GM21390 (cell line): ENCODE results near the gene ITGAL.
"Not testable (repeated sequence)": the region's sequence is repeated elsewhere in the genome, so short reads cannot be mapped to it uniquely, and the experiment has no call there.

Experiments
- ATAC-seq: cut with Tn5 transposase; IDR thresholded peaks from one replicate; pipeline ENCODE4 v1.9.1; 2021; ENCODE audit not compliant: unreplicated experiment

The ITGAL gene

GRCh38 chr16:30491744-30492308 is 19.3 kb downstream of the ITGAL start:
- ATAC-seq: no peak

- ATAC-seq: no peak
Observed at GRCh38 chr16:30493941-30494488, 21.5 kb downstream of the ITGAL start.

- ATAC-seq: no peak
Observed at GRCh38 chr16:30494709-30495108, 22.2 kb downstream of the ITGAL start.

GRCh38 chr16:30499284-30499683 is 26.7 kb downstream of the ITGAL start:
- no peak for ATAC-seq

DNA sequence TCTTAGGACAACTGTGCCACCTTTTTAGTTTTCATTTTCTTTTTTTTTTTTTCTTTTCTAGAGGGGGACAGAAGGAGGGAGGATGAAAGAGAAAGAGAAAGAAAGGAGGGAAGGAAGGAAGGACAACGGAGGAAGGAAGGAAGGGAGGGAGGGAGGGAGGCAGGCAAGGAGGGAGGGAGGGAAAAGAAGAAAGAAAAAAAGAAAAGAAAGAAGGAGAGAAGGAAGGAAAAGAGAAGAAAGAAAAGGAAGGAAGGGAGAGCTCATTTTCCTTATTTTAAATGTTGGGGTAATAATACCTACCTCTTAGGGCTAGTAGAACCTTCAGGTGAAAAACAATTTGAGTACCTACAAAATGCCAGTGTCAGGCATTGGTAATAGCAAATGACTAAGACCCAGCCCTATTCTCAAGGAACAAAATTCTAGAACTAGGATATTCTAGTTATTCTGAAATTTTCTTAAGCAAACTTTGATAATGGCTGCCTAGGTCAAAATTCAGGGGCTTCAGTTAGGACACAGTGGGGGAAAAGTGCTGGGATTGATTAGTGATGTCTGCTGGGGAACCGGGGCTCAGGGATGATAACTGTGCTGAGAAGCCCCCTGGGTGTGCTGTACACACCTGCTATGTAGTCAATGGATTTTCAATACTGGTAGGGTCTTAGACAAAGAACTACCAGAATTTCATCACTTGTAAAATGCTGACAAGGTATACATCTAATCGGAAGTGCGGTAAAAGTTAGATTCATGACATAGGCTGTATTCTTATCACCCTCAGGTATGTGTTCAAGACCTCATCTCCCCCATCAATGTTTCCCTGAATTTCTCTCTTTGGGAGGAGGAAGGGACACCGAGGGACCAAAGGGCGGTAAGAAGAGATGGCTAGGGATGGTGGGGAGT is 31.1 kb downstream of the ITGAL start:
- ATAC-seq: no peak

DNA sequence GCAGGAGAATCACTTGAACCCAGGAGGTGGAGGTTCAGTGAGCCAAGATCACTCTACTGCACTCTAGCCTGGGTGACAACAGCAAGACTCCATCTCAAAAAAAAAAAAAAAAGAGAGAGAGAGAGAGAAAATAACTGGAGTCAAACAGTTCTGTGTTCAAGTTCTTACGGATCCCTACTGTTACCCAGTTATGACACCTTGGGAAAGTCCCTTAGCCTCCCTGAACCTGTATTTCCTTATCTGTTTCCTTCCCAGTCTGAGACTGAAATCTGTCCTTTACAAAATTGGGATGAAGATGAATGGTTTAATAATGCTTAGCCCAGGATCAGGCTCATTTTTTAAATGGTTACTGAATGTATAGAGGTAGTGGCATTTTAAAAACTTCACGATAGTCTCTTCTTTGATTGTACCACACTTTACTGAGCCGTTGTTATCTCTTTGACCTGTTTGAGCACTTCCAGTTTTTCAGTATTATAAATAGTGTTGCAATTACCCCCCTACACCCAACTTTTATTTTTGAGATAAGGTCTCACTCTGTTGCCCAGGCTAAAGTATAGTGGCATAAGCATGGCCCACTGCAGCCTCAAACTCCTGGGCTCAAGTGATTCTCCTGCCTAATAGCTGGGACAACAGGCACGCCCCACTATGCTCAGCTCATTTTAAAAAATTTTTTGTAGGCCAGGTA is 36.7 kb downstream of the ITGAL start:
- no peak for ATAC-seq

- no peak for ATAC-seq
Observed at GRCh38 chr16:30510376-30510938, 37.9 kb downstream of the ITGAL start.

GRCh38 chr16:30511509-30511908 is 39.0 kb downstream of the ITGAL start:
- ATAC-seq: no peak

DNA sequence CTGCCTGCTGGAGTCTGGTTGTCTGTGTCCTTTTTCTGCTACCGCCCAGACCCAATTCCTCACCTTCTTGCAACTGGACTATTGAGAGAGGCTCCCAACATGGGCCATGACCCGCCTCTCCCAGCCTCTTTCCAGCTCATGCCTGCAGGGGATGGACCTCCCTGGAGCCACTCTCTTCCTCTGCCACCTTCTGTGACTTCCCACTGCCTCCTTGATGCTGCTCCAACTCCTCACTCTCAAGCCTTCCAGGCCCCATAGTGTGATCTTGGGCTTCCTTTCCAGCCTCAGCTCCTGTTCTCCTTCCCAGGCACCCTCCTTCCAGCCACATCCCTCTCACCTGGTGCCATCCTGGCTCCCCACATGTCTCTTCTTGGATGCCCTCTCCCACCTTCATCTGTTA is 42.7 kb downstream of the ITGAL start:
- ATAC-seq: no peak

DNA sequence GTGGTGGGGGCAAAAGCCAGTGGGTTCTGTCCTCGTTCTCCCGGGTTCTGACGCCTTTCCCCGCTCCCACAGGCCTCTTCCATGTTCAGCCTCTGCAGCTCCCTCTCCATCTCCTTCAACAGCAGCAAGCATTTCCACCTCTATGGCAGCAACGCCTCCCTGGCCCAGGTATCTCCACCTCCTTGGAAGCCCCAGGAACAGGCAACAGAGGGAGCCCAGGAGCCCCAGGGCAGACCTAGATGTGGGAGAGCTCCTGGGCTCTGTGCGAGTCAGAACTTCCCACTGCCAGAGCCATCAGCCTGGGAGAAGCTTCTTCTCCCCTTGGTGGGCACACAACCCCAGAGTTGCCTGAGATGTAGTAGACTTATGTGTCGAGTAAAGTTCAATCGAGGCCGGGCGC is 46.0 kb downstream of the ITGAL start:
- no peak for ATAC-seq

- ATAC-seq: no peak
Observed at GRCh38 chr16:30519120-30520049, 46.8 kb downstream of the ITGAL start.

DNA sequence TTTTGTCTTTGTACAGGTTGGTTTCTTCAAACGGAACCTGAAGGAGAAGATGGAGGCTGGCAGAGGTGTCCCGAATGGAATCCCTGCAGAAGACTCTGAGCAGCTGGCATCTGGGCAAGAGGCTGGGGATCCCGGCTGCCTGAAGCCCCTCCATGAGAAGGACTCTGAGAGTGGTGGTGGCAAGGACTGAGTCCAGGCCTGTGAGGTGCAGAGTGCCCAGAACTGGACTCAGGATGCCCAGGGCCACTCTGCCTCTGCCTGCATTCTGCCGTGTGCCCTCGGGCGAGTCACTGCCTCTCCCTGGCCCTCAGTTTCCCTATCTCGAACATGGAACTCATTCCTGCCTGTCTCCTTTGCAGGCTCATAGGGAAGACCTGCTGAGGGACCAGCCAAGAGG is 48.9 kb downstream of the ITGAL start:
- no peak for ATAC-seq

DNA sequence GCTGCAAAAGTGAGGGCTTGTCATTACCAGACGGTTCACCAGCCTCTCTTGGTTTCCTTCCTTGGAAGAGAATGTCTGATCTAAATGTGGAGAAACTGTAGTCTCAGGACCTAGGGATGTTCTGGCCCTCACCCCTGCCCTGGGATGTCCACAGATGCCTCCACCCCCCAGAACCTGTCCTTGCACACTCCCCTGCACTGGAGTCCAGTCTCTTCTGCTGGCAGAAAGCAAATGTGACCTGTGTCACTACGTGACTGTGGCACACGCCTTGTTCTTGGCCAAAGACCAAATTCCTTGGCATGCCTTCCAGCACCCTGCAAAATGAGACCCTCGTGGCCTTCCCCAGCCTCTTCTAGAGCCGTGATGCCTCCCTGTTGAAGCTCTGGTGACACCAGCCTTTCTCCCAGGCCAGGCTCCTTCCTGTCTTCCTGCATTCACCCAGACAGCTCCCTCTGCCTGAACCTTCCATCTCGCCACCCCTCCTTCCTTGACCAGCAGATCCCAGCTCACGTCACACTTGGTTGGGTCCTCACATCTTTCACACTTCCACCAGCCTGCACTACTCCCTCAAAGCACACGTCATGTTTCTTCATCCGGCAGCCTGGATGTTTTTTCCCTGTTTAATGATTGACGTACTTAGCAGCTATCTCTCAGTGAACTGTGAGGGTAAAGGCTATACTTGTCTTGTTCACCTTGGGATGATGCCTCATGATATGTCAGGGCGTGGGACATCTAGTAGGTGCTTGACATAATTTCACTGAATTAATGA is 49.5 kb downstream of the ITGAL start:
- no peak for ATAC-seq

DNA sequence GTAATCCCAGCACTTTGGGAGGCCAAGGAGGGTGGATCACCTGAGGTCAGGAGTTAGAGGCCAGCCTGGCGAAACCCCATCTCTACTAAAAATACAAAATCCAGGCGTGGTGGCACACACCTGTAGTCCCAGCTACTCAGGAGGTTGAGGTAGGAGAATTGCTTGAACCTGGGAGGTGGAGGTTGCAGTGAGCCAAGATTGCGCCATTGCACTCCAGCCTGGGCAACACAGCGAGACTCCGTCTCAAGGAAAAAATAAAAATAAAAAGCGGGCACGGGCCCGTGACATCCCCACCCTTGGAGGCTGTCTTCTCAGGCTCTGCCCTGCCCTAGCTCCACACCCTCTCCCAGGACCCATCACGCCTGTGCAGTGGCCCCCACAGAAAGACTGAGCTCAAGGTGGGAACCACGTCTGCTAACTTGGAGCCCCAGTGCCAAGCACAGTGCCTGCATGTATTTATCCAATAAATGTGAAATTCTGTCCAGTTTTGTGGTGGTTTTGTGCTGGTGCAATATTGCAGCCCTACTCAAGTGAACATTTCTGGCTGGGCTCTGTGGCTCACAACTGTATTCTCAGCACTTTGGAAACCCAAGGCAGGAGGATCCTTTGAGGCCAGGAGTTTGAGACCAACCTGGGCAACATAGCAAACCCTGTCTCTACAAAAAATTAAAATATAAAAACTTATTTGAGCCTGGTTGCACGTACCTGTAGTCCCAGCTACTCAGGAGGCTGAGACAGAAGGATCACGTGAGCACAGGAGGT is 50.3 kb downstream of the ITGAL start:
- ATAC-seq: not testable (repeated sequence)

- ATAC-seq: no peak
Observed at GRCh38 chr16:30523768-30524574, 51.4 kb downstream of the ITGAL start.

DNA sequence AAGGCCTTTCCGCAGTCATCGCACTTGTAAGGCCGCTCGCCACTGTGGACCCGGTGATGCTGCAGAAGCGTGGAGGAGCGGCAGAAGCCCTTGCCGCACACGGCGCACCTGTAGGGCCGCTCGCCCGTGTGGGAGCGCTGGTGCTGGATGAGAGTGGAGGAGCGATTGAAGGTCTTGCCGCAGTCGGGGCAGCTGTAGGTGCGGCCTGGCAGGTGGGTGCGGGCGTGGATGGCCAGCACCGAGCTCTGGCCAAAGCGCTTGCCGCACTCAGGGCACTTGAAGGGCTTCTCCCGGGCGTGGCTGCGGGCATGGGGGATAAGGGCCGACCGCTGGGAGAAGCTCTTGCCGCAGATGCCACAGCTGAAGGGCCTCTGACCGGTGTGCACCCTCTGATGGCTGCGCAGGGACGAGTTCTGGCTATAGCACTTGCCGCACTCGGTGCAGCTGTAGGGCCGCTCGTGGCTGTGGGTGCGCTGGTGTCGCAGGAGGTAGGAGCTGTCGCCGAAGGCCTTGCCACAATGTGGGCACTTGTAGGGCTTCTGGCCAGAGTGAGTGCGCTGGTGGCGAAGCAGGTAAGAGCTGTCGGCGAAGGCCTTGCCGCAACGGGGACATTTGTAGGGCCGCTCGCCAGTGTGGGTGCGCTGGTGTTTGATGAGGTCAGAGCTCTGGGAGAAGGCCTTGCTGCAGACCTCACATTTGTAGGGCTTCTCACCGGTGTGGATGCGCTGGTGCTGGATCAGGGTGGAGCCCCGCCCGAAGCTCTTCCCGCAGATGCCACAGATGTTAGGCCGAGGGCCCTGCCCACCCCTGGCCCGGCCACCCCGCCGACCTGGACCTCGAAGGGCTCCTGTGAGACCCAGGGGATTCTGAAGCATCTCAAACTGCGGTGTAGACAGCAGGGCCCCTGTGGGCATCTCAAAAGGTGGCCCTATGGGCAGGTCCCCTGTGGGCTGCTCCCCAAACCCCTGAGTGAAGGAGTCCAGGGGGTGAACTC is 52.3 kb downstream of the ITGAL start:
- no peak for ATAC-seq

- no peak for ATAC-seq
Observed at GRCh38 chr16:30525844-30526136, 53.2 kb downstream of the ITGAL start.
